Stimulated activated naive CD8-positive, alpha-beta T cell treated with anti-CD3 and anti-CD28 coated beads, Interleukin-15, Interleukin-2, amounts not matched to agents 100 ng/mL and 50 ng/mL, for 24 hours (primary cell): Measurements from ENCODE around the gene MIDN.
"Not testable (repeated sequence)": the region's sequence is repeated elsewhere in the genome, so short reads cannot be mapped to it uniquely, and the experiment has no call there.

Source experiments
- H3K27ac Mint-ChIP-seq: one replicate; pipeline ENCODE4 v1.8.0; 2021; ENCODE audit warnings: mild to moderate bottlenecking, mixed read lengths
- H3K27me3 Mint-ChIP-seq: one replicate; pipeline ENCODE4 v1.8.0; 2021; ENCODE audit warnings: mixed read lengths
- H3K36me3 Mint-ChIP-seq: one replicate; pipeline ENCODE4 v1.8.0; 2021; ENCODE audit warnings: low read depth, mixed read lengths
- H3K4me1 Mint-ChIP-seq: one replicate; pipeline ENCODE4 v1.8.0; 2021; ENCODE audit warnings: low read depth, mixed read lengths
- H3K4me3 Mint-ChIP-seq: one replicate; pipeline ENCODE4 v1.8.0; 2021; ENCODE audit warnings: mild to moderate bottlenecking, mixed read lengths
- H3K9me3 Mint-ChIP-seq: one replicate; pipeline ENCODE4 v1.8.0; 2021; ENCODE audit warnings: mixed read lengths

MIDN gene

GRCh38 chr19:1248139-1248785, at the start of gene MIDN:
Gene MIDN, plus strand, starts transcription at chr19:1248583. Its CDS starts 1,714 bp downstream, at chr19:1250297.
- Mint-ChIP-seq H3K36me3 (peaks cover 14% of the 10 kb centered on the region), H3K9me3 (no peaks in the 10 kb centered on the region)

GRCh38 chr19:1199531-1199930, 48.9 kb upstream of the MIDN start:
- H3K4me1 Mint-ChIP-seq: peaks cover 11% of the 10 kb centered on the region
- H3K9me3 Mint-ChIP-seq: no peaks in the 10 kb centered on the region
- H3K27ac Mint-ChIP-seq: no peak overlapping the region
- no peak overlapping the region for H3K4me3 Mint-ChIP-seq
- H3K36me3 Mint-ChIP-seq: no peaks in the 10 kb centered on the region
- no peaks in the 10 kb centered on the region for H3K27me3 Mint-ChIP-seq

More at GRCh38 chr19:1248139-1248785, at the start of gene MIDN:
- no peaks in the 10 kb centered on the region for H3K27me3 Mint-ChIP-seq
- peak within 1 kb of the TSS; percentile 77 for H3K27ac Mint-ChIP-seq
- H3K4me3 Mint-ChIP-seq: peak within 1 kb of the TSS; percentile 79
- H3K4me1 Mint-ChIP-seq: peaks cover 12% of the 10 kb centered on the region

- not testable (repeated sequence) for H3K4me3 Mint-ChIP-seq, H3K27ac Mint-ChIP-seq, H3K27me3 Mint-ChIP-seq, H3K9me3 Mint-ChIP-seq, H3K36me3 Mint-ChIP-seq
- H3K4me1 Mint-ChIP-seq: peaks cover 11% of the 10 kb centered on the region
These were observed 47.8 kb upstream of the MIDN start for GRCh38 chr19:1200614-1201013.

GRCh38 chr19:1205114-1206099, 43.0 kb upstream of the MIDN start, which contains the start of gene STK11:
Gene STK11, plus strand, starts transcription at chr19:1205778. Its CDS starts 1,136 bp downstream, at chr19:1206914.
- Mint-ChIP-seq H3K27me3 (no peaks in the 10 kb centered on the region), H3K9me3 (no peaks in the 10 kb centered on the region), H3K36me3 (peaks cover 7% of the 10 kb centered on the region), H3K4me1 (peaks cover 26% of the 10 kb centered on the region), H3K4me3 (peak within 1 kb of the TSS; percentile 95), H3K27ac (peak within 1 kb of the TSS; percentile 87)

- H3K27me3 Mint-ChIP-seq: no peaks in the 10 kb centered on the region
- peak overlapping the region; percentile 87 for H3K27ac Mint-ChIP-seq
- H3K36me3 Mint-ChIP-seq: peaks cover 7% of the 10 kb centered on the region
- H3K4me3 Mint-ChIP-seq: peak overlapping the region; percentile 95
- H3K4me1 Mint-ChIP-seq: peaks cover 26% of the 10 kb centered on the region
- no peaks in the 10 kb centered on the region for H3K9me3 Mint-ChIP-seq
These were observed 42.1 kb upstream of the MIDN start for GRCh38 chr19:1206150-1206863.

GRCh38 chr19:1206864-1207450, 41.4 kb upstream of the MIDN start:
- peak overlapping the region; percentile 87 for H3K27ac Mint-ChIP-seq
- H3K36me3 Mint-ChIP-seq: peaks cover 11% of the 10 kb centered on the region
- no peaks in the 10 kb centered on the region for H3K27me3 Mint-ChIP-seq
- H3K4me1 Mint-ChIP-seq: peaks cover 30% of the 10 kb centered on the region
- no peaks in the 10 kb centered on the region for H3K9me3 Mint-ChIP-seq
- peak overlapping the region; percentile 95 for H3K4me3 Mint-ChIP-seq

- Mint-ChIP-seq H3K4me1 (peaks cover 31% of the 10 kb centered on the region), H3K36me3 (peaks cover 18% of the 10 kb centered on the region)
- not testable (repeated sequence) for H3K27me3 Mint-ChIP-seq, H3K27ac Mint-ChIP-seq, H3K9me3 Mint-ChIP-seq, H3K4me3 Mint-ChIP-seq
These were observed 39.6 kb upstream of the MIDN start for GRCh38 chr19:1208830-1209229.

- no peak overlapping the region for H3K27ac Mint-ChIP-seq
- no peaks in the 10 kb centered on the region for H3K27me3 Mint-ChIP-seq
- peaks cover 33% of the 10 kb centered on the region for H3K4me1 Mint-ChIP-seq
- no peak overlapping the region for H3K4me3 Mint-ChIP-seq
- H3K36me3 Mint-ChIP-seq: peaks cover 20% of the 10 kb centered on the region
- no peaks in the 10 kb centered on the region for H3K9me3 Mint-ChIP-seq
These were observed 38.2 kb upstream of the MIDN start for GRCh38 chr19:1210227-1210538.

- no peak overlapping the region for H3K4me3 Mint-ChIP-seq
- H3K9me3 Mint-ChIP-seq: no peaks in the 10 kb centered on the region
These were observed 36.7 kb upstream of the MIDN start for GRCh38 chr19:1211494-1212234.

GRCh38 chr19:1213391-1214286, 34.7 kb upstream of the MIDN start:
- Mint-ChIP-seq H3K4me1 (peaks cover 22% of the 10 kb centered on the region), H3K9me3 (no peaks in the 10 kb centered on the region), H3K27ac (peak overlapping the region; percentile 93), H3K27me3 (no peaks in the 10 kb centered on the region), H3K36me3 (peaks cover 16% of the 10 kb centered on the region), H3K4me3 (peak overlapping the region; percentile 67)

More at GRCh38 chr19:1211494-1212234, 36.7 kb upstream of the MIDN start:
- Mint-ChIP-seq H3K4me1 (peaks cover 33% of the 10 kb centered on the region), H3K27ac (no peak overlapping the region), H3K36me3 (peaks cover 20% of the 10 kb centered on the region), H3K27me3 (no peaks in the 10 kb centered on the region)

GRCh38 chr19:1214299-1214861, 34.0 kb upstream of the MIDN start:
- no peaks in the 10 kb centered on the region for H3K9me3 Mint-ChIP-seq
- H3K4me1 Mint-ChIP-seq: peaks cover 22% of the 10 kb centered on the region
- peak overlapping the region; percentile 93 for H3K27ac Mint-ChIP-seq
- H3K27me3 Mint-ChIP-seq: no peaks in the 10 kb centered on the region
- H3K36me3 Mint-ChIP-seq: peaks cover 16% of the 10 kb centered on the region
- peak overlapping the region; percentile 67 for H3K4me3 Mint-ChIP-seq

- H3K4me1 Mint-ChIP-seq: peaks cover 19% of the 10 kb centered on the region
- no peaks in the 10 kb centered on the region for H3K9me3 Mint-ChIP-seq
- no peak overlapping the region for H3K27ac Mint-ChIP-seq
- no peaks in the 10 kb centered on the region for H3K27me3 Mint-ChIP-seq
- peaks cover 13% of the 10 kb centered on the region for H3K36me3 Mint-ChIP-seq
- no peak overlapping the region for H3K4me3 Mint-ChIP-seq
These were observed 33.3 kb upstream of the MIDN start for GRCh38 chr19:1214862-1215731.
